ENCODE results near the gene MAGI1.
"Not testable (repeated sequence)": the region's sequence is repeated elsewhere in the genome, so short reads cannot be mapped to it uniquely, and the experiment has no call there.

MAGI1 gene
- total RNA-seq = 0 to 0.67 reads per million in 2 donors

DNA sequence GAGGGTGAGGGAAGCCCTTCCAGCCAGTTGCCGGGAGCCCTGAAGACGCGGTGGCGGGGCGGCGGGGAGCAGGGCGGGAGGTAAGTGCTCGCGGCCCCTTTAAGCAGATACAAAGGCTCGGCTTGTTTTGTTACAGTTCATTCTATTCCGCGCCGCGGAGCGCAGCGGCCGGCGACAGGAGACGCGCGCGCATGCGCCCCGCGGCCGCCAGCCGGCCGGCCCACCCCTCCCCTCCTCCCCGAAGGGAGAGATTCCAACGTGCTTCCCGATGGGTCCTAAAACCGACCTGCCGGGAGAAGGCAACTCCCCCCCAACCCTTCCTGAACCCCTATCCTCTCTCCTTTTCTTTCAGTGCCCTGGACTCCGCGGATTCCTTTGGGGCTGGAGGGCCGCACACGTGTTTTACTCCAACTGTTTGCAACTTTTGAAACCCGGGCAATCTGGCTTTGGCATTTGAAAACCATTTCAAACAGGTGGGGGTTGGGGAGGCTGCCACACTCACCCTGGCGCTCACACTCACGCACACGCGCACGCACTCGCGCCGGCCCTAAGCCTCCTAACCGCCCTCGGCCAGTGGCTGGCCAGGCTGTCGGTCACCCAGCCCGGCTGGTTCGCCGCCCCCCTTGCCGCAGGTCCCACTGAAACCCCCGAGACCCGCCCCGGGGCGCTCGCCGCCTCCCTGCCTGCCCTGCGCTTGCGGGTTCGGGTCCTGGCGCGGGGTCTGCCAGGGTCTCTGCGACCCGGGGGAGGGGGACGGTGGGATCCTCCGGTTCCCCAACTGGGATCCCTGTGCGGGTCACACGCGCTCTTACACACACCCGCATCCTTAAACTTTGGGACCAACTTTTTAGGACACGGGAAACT is at the start of gene MAGI1:
Gene MAGI1, minus strand, starts transcription at position 193 of the 864 bp plus-strand sequence. CDS start 610 bp downstream, outside the sequence.
- DNase-seq = peak in 1 of 5 experiments; percentile 71

DNA sequence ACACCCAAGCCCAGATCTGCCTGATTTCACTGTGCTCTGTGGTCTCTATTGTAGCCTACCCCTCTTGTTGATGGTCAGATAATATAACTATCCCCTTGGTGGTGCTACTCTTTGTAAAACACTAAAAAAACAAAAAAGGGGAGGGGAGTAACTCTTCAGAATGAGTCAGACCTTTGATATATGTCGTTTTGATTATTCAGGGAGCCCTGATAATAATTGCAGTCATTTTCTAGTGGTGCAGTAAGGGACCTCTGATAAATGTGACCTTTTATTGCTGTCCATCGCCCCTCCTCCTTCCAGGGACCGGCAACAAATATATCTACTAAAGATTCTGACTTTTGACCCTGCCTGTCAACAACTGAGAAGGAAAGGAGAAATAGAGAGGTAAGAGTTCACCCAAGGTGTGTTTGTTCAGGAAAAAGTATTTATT is 45.1 kb upstream of the MAGI1 start:
- DNase-seq = no peak

DNA sequence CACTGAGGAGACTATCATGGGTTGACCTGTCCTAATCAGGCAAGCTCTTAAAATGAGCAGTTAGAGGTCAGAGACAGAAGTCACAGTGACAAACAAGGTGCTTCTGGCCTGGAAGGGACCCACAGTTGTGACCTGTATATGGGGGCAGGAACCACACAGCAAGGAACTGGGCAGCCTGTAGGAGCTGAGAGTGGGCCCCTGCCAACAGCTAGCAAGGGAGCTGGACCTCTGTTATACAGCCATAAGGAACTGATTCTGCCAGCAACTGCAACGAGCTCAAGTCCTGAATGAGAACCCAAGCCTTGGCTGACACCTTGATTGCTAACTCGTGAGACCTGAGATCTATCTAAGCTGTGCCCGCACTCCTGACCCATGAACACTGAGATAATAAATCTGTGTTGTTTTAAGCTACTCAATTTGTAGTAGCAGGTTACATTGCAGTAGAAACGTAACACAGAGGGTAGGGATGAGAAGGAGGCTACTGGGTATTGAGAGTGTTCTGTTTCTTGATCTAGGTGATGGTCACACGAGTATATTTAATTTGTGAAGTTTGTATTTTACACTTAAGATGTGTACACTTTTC is 44.5 kb upstream of the MAGI1 start:
- DNase-seq = no peak

DNA sequence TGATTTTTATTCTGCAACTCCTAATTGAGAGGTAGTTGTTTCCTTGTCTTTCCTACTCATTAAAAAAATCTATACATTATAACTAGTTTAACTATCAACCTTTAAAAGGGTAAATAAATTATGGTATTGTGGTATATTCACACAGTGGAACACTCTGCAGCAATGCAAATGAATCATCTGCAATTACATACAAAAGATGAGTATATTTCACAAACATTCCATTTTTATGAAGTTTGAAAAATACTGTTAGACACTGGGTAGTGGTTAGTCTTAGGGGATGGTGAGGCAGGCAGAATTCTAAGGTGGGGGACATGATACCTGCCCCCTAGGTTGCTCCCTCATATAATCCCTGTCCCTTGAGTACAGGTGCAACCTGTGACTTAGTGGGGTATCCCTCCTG is 44.0 kb upstream of the MAGI1 start:
- DNase-seq = no peak

DNA sequence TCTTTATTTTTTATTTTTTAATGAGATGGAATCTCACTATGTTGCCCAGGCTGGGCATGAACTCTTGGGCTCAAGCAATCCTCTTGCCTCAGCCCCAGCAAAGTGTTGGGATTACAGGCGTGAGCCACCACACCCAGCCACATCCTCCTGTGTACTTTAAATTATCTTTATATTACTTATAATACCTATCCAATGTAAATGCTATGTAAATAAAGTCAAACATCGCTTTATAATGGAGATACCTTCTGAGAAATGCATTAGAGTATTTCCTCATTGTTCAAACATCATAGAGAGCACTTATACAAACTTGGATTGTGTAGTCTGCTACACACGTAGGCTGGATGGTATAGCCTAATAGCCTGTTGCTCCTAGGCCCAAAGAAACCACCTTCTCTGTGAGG is 41.4 kb upstream of the MAGI1 start:
- DNase-seq = no peak

GRCh38 chr3:66077973-66078372 is 39.3 kb upstream of the MAGI1 start:
- DNase-seq = no peak

DNA sequence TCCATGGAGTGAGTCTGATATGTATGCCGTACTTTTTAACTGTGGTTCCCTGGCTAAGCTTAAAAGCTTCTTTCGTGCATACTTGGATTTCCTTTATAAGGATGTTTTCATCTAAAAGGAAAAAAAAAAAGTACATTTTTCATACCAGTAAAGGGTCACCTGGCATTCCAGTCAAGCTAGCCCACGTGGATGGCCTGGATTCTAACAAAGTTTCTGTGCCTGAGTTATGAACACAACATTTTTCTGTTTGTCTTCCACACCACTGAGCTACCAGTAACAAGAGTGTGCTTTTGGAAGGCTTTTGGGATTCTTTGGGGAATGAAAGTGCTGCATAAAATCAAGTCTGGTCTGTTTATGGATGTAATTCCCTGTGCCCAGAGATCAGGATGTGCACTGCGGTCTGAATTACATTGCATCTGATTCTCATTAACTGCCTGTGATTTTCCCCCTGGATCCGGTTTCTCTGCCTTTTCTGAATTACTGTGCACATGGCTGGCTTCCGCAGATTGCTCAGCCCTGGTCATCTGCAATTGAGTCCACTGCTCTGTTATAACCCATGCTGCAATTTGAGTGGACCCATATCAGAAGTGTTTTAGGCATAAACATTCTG is 38.2 kb upstream of the MAGI1 start:
- DNase-seq = no peak

DNA sequence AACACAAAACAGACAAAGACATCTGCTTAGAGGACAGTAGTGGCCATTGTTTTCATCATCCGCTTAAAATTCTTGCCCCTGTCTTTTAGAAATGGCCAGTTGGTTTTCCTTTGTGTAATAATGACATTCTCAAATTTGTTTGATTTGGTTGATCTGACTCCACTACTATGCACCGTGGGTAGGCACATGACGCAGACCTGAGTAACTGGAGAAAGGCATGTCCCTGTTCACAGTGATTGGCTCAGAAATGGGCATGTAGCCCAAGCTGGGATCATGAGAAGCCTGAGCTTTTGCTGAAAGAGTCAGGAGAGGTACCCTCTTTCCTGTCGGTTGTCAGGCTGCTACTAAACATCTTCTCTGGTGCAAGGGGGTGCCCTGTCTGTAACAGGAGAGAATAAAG is 36.6 kb upstream of the MAGI1 start:
- DNase-seq = no peak

DNA sequence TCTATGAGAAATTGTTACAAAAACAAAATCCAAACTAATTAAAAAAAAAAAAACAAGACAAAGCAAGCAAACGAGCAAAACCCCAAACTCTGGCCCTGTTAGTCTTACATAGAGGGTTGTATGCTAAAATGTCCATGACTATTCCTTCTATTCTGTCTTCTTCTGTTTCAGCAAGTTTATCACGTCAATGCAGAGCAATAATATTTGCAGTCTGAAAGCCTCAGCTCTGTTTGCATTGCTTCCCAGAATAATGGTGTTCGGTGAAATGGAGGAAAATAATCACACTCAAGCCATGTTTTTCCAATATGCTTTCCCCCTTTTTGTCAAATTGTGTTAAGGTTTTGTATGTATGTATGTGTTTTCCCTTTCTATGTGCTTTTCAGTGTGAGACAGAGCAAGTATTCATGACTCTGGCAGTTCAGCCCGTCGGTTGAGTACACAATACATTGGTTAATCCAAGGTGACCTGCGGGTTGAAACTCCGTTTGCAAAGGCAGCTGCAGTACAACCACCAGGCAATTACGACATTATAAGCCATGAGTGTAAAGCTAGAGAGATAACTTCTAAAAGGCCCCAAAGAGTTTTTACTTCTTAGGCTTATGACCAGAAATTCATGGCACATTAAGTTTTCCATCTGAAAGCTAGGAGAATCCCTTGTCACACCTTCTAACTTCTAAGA is 34.9 kb upstream of the MAGI1 start:
- DNase-seq = no peak

- no peak for DNase-seq
These were observed 29.5 kb upstream of the MAGI1 start for GRCh38 chr3:66068255-66068654.

DNA sequence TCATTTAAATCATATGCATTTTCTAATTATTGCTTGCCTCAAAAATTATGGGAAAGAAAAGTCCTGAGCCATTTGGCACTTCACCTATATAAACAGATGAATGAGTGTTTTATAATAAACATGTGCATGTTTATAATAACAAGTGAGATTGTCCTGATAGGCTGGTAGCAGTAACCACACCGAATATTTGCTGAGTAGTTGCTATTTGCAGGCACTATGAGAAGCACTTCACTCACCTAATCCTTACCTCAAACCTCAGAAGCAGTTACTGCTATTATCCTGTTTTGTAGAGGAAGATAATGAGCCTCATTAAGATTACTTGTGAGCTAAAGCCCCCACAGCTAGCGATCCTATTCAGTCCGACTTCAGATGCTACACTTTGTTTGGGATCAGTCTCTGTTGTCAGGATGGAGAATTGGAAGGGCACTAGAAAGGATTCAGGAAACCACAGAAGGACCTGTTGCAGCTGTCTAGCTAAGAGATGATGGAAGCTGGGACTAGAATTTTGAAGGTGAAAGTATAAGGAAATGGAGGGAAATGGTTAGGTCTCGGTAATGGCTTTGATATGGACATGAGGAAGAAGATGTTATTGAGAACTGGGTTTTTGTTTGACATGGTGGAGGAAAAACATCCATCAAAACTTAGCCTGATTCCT is 28.4 kb upstream of the MAGI1 start:
- no peak for DNase-seq

- DNase-seq = no peak
These were observed 16.6 kb upstream of the MAGI1 start for GRCh38 chr3:66055289-66055688.

- no peak for DNase-seq
These were observed 14.9 kb upstream of the MAGI1 start for GRCh38 chr3:66053550-66054094.

DNA sequence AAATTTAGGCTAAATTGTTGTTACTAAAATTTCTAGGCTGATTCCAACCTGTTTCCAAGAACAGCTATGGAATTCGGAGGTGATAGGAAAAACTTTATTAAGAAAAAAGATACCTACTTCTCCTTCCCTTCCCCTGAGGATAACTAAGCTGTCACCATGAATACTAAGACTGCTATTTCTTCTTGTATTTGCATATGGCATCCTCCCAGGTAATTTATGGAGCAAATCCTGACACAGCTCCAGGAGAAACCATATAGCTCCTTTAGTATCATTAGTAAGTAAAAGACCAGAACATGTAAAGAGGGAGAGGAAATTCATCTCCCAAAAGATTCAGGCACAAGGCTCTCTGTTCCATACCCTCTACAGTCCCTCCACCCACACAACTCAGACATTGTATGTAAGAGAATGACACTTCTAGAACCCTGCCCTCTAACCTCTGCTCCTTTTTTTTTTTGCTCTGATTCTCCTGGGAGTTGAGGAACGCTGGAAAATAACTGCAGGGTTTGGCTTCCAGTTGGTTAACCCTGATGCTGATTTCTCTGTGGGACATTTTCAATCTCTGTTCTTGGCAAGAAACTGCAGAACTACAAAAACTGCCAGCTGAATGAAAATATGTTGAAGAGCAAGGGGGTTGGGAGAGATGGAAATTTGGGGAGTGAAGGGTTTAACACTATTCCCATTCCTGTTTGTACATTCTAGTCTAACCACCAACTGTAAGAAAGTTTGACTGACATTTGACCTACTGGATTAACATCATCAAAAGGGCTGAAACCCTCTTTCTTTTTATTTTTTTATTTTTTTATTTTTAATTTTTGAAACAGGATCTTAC is 14.2 kb upstream of the MAGI1 start:
- no peak for DNase-seq

DNA sequence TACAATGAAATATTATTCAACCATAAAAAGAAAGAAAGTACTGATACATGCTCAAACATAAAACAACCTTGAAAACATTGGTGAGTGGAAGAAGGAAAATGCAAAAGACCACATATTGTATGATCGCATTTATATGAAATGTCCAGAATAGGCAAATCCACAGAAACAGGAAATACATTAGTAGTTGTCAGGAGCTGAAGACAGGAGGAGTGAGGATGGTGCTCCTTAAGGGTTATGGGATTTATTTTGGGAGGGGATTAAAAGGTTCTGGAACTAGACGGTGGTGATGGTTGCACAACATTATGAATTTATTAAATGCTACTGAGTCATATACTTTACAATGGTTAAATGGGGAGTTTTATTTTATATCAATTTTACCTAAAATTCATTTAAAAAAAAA is 12.1 kb upstream of the MAGI1 start:
- no peak for DNase-seq

DNA sequence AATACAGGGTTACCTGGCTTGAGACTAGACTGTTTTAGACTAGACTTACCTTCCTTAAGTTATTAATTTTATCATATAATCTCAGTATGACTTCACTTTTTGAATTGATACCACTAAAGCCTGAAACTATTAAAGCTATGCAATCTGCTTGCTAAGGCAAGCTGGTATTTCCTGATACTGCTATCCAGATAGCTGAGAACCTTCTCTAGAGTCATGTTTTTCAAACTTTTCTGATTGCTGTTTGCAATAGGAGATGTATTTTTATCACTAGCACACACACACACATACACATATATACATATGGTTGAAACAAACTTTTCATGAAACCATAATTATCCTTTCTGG is 9.3 kb upstream of the MAGI1 start:
- no peak for DNase-seq

- DNase-seq = no peak
These were observed 8.8 kb upstream of the MAGI1 start for GRCh38 chr3:66047311-66048050.

DNA sequence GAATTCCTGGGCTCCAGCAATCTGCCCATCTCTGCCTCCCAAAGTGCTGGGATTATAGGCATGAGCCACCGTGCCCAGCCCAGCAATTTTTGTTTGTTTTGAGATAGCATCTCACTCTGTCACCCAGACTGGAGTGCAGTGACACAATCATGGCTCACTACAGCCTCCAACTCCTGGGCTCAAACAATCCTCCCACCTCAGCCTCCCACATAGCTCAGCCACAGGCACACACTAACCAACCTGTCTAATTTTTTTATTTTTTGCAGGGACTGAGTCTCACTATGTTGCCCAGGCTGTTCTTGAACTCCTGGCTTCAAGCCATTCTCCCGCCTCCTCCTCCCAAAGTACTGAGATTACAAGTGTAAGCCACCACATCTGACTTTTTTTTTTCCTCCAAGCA is 7.6 kb upstream of the MAGI1 start:
- DNase-seq = not testable (repeated sequence)

- DNase-seq = no peak
These were observed 3.1 kb upstream of the MAGI1 start for GRCh38 chr3:66041828-66042227.

DNA sequence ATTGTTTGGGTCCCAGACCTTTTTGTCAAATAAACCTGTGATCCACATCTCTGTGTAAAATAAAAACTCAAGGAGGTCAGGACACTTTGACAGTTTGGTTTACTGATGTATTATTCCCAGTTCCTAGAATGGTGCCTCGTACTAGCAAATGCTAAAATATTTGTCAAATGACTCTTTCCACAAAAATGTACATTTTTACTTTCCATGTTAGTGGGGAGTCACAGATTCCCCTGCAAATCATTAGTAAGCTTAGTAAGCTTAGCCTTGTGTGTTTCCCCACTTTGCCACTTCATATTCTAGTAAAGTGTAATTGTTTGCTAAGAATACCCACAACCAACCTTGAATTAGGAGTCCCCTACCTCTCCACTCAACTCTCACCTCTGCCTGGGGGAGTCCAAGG is 2.4 kb upstream of the MAGI1 start:
- DNase-seq = no peak

DNA sequence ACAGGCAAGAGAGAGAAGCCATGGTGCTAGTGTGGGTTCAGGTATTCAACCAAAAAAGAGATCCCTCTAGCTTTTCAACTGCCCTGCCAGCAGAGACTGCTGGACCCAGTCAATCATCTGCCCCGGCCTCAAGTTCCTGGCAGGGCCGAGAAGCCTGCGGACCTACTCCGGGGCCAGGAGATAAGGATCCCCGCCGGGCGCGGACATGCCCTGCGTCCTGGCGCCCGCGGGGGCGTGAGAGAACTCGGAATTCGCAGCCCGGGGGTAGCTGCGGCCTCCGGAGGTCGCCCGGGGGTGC is 821 bp upstream of the MAGI1 start:
- no peak for DNase-seq

Measured in T-helper 2 cell (primary cell).